ENCODE data around the gene ELOVL2. TPM values are rescaled to one million over a fixed set of nuclear protein-coding genes. Genes with fewer than 3 reads are reported as not detected.

ELOVL2 gene
- total and polyA plus RNA-seq, 10 of the 15 experiments (the other 5 are each of a cell fraction or from before 2014, with no cell fraction given) = 0.01 to 0.03 TPM; not detected in 8

DNA sequence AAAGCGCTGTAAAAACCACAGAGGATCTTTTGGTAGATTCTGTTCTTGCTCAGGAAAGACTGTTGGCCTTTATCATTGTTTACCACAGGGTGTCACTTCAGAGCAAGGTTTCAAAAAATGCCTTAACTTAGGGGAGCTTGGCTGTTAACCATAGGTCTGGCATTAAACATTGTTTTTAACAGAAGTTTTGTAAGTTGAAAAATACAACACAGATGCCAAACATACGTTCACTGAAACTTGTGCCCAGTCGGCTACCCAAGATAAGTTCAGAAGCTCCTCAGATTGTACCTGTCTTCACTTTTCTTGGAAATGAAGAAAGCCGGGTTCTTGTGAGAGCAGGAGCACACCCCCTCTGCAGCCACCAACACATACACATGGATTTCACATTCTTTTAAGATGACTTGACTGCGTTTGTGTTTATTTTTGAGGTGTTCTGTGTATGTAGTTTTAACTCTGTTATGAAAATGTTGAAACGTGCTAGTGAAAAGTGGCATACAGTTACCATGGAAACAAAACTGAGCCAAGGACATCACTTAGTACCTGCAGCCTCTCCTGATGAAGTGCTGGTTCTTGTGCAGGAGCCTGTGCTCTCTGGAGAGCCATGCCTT is 92.3 kb downstream of the ELOVL2 start:
- Histone ChIP-seq H3K79me2 (ENCODE audit: control insufficient read depth, insufficient read depth, low read length) (no peaks in the 10 kb centered on the region), H3K4me3 (no peak overlapping the region), H3K27ac (ENCODE audit: control insufficient read depth, insufficient read depth) (no peak overlapping the region), H3K4me2 (ENCODE audit: control insufficient read depth, insufficient read depth) (no peak overlapping the region), H3K4me1 (ENCODE audit: control insufficient read depth, insufficient read depth, low read length) (no peaks in the 10 kb centered on the region), H2AFZ (ENCODE audit: control insufficient read depth, low read depth, low read length) (no peak overlapping the region), H3K9ac (ENCODE audit: control insufficient read depth, insufficient read depth, low read length) (no peak overlapping the region), H3K27me3 (replicated peaks in 1 of 2; ENCODE audit: control insufficient read depth in 2 of 2, insufficient read depth in 2 of 2, low read length in 1 of 2) (no peaks in the 10 kb centered on the region), H3K36me3 (ENCODE audit: control insufficient read depth in 2 of 2, insufficient read depth in 2 of 2, low read length in 1 of 2) (no peaks in the 10 kb centered on the region), H3K9me3 (replicated peaks; ENCODE audit: control insufficient read depth, insufficient read depth, low read length) (no peaks in the 10 kb centered on the region), H4K20me1 (ENCODE audit: control insufficient read depth, insufficient read depth) (no peaks in the 10 kb centered on the region)
- DNase-seq (ENCODE audit: low read depth, low spot score) = no peak
- ATAC-seq = peak; percentile 78
- SMC1A ChIA-PET (ENCODE audit: uncharacterized antibody, unreplicated experiment) = interaction anchor here (0.6 to 6.1 kb wide), 12 partner anchors 10 to 631 kb away, joined by 3 to 85 read pairs (median 3); no protein-coding TSS in a partner anchor
- in situ Hi-C loops (cut with MboI) (no loop called here), intact Hi-C loops (cut with micrococcal nuclease; ENCODE audit: unreplicated experiment) (loop anchor here (5.0 kb wide), 1 partner anchor 191 kb away; no protein-coding TSS in a partner anchor)
- TF ChIP-seq RAD21 (IDR thresholded peaks at IDR 0.05; ENCODE audit: insufficient read depth, low read depth, low read length) = peak; percentile 83
- peak; percentile 45 to 57 (median 55); a peak in 5 of 6 replicates for TF ChIP-seq CTCF (IDR thresholded peaks at IDR 0.05 in 2 of 3, conservative IDR thresholded peaks at IDR 0.05 in 1 of 3; ENCODE audit: control insufficient read depth in 2 of 3, extremely low read depth in 1 of 3, insufficient read depth in 1 of 3, low read depth in 3 of 3, low read length in 3 of 3)
- 0 out of 2 replicates have a peak, but pooled peaks have one; percentile 16 for TF ChIP-seq YY1 (IDR thresholded peaks at IDR 0.05; ENCODE audit: low read depth, low read length)
- no peak for TF ChIP-seq EP300 (IDR thresholded peaks at IDR 0.05; ENCODE audit: borderline replicate concordance in 1 of 2, control insufficient read depth in 1 of 2, low read depth in 2 of 2, low read length in 2 of 2)
- TF ChIP-seq SP1 (IDR thresholded peaks at IDR 0.05; ENCODE audit: low read depth, low read length) = no peak
- TF ChIP-seq SMC3 (IDR thresholded peaks at IDR 0.05; ENCODE audit: borderline replicate concordance, low read length) = peak; percentile 76; the same call in 1 of the 2 replicates
- RAD21 ChIA-PET (ENCODE audit: unreplicated experiment) = interaction anchor here (0.5 to 3.3 kb wide), 12 partner anchors 101 to 626 kb away, joined by 3 to 28 read pairs (median 4); no protein-coding TSS in a partner anchor
- peak; percentile 23 for FAIRE-seq
- BruUV-seq (replicated peaks) = no TSS peak
- CTCF ChIA-PET = interaction anchor here (0.6 to 5.9 kb wide), 19 partner anchors 9 to 631 kb away, joined by 3 to 64 read pairs (median 4); no protein-coding TSS in a partner anchor
- WGBS (ENCODE audit: insufficient coverage, insufficient replicate concordance, low lambda C conversion rate, missing lambda C conversion rate) = 25% methylated on average over 6 of the region's 6 CpGs
- POLR2A ChIA-PET = no interaction called here

Data from GM12878 (cell line).